HUES48 (cell line): ENCODE results near the gene LSAMP.

Source experiments
- H3K27ac ChIP-seq: one replicate; pipeline ENCODE4 v1.7.0; 2013; ENCODE audit warnings: low read depth, low read length, inconsistent platforms
- H3K27me3 ChIP-seq: 2 replicates; pipeline ENCODE4 v1.6.1; 2013; ENCODE audit warnings: mild to moderate bottlenecking, low read length; ENCODE audit not compliant: control insufficient read depth, insufficient read depth
- H3K36me3 ChIP-seq: 2 replicates; pipeline ENCODE4 v1.6.1; 2013; ENCODE audit warnings: low read length; ENCODE audit not compliant: control insufficient read depth, insufficient read depth
- H3K4me1 ChIP-seq: 2 replicates; pipeline ENCODE4 v1.6.1; 2013; ENCODE audit warnings: mild to moderate bottlenecking, low read length; ENCODE audit not compliant: control insufficient read depth, insufficient read depth
- H3K4me3 ChIP-seq: 2 replicates; pipeline ENCODE4 v1.5.1; 2013; ENCODE audit warnings: mild to moderate bottlenecking, low read depth, low read length
- H3K9ac ChIP-seq: 2 replicates; pipeline ENCODE4 v1.6.1; 2013; ENCODE audit warnings: mild to moderate bottlenecking, low read depth, low read length, moderate library complexity
- H3K9me3 ChIP-seq: 2 replicates; pipeline ENCODE4 v1.6.1; 2013; ENCODE audit warnings: low read length; ENCODE audit not compliant: control insufficient read depth, insufficient read depth

Gene LSAMP

GRCh38 chr3:115975353-115975752 lies 469.9 kb downstream of the LSAMP start:
- H3K27me3 ChIP-seq: no peaks in the 10 kb centered on the region
- no peaks in the 10 kb centered on the region for H3K36me3 ChIP-seq
- no peak overlapping the region for H3K27ac ChIP-seq
- no peak overlapping the region for H3K9ac ChIP-seq
- H3K4me3 ChIP-seq: no peak overlapping the region
- H3K4me1 ChIP-seq: peaks cover 10% of the 10 kb centered on the region; the same call in 1 of the 2 replicates
- H3K9me3 ChIP-seq: no peaks in the 10 kb centered on the region

GRCh38 chr3:115974940-115975339 lies 470.3 kb downstream of the LSAMP start:
- Histone ChIP-seq H3K9ac (no peak overlapping the region), H3K4me3 (no peak overlapping the region), H3K4me1 (peaks cover 10% of the 10 kb centered on the region; the same call in 1 of the 2 replicates), H3K27me3 (no peaks in the 10 kb centered on the region), H3K36me3 (no peaks in the 10 kb centered on the region), H3K9me3 (no peaks in the 10 kb centered on the region), H3K27ac (no peak overlapping the region)

GRCh38 chr3:115968871-115969270 lies 476.4 kb downstream of the LSAMP start:
- H3K27me3 ChIP-seq: no peaks in the 10 kb centered on the region
- no peaks in the 10 kb centered on the region for H3K4me1 ChIP-seq
- no peaks in the 10 kb centered on the region for H3K9me3 ChIP-seq
- H3K36me3 ChIP-seq: no peaks in the 10 kb centered on the region
- no peak overlapping the region for H3K4me3 ChIP-seq
- no peak overlapping the region for H3K27ac ChIP-seq
- H3K9ac ChIP-seq: no peak overlapping the region

GRCh38 chr3:115961380-115961779 lies 483.9 kb downstream of the LSAMP start:
- Histone ChIP-seq H3K27ac (no peak overlapping the region), H3K27me3 (no peaks in the 10 kb centered on the region), H3K4me3 (no peak overlapping the region), H3K4me1 (no peaks in the 10 kb centered on the region), H3K9ac (no peak overlapping the region), H3K9me3 (no peaks in the 10 kb centered on the region), H3K36me3 (no peaks in the 10 kb centered on the region)

- H3K9ac ChIP-seq: no peak overlapping the region
- no peaks in the 10 kb centered on the region for H3K4me1 ChIP-seq
- no peaks in the 10 kb centered on the region for H3K9me3 ChIP-seq
- H3K27me3 ChIP-seq: no peaks in the 10 kb centered on the region
- no peak overlapping the region for H3K27ac ChIP-seq
- no peak overlapping the region for H3K4me3 ChIP-seq
- no peaks in the 10 kb centered on the region for H3K36me3 ChIP-seq
Observed at GRCh38 chr3:115960799-115961198, 484.5 kb downstream of the LSAMP start.

GRCh38 chr3:115958526-115958925 lies 486.8 kb downstream of the LSAMP start:
- no peak overlapping the region for H3K4me3 ChIP-seq
- no peak overlapping the region for H3K9ac ChIP-seq
- no peaks in the 10 kb centered on the region for H3K27me3 ChIP-seq
- H3K36me3 ChIP-seq: no peaks in the 10 kb centered on the region
- H3K4me1 ChIP-seq: no peaks in the 10 kb centered on the region
- H3K9me3 ChIP-seq: no peaks in the 10 kb centered on the region
- no peak overlapping the region for H3K27ac ChIP-seq

- Histone ChIP-seq H3K9ac (no peak overlapping the region), H3K36me3 (no peaks in the 10 kb centered on the region), H3K9me3 (no peaks in the 10 kb centered on the region), H3K4me1 (no peaks in the 10 kb centered on the region), H3K4me3 (no peak overlapping the region), H3K27me3 (no peaks in the 10 kb centered on the region), H3K27ac (no peak overlapping the region)
Observed at GRCh38 chr3:115947325-115947724, 498.0 kb downstream of the LSAMP start.

- no peaks in the 10 kb centered on the region for H3K27me3 ChIP-seq
- no peak overlapping the region for H3K27ac ChIP-seq
- H3K9ac ChIP-seq: no peak overlapping the region
- no peak overlapping the region for H3K4me3 ChIP-seq
- no peaks in the 10 kb centered on the region for H3K4me1 ChIP-seq
- H3K9me3 ChIP-seq: no peaks in the 10 kb centered on the region
- no peaks in the 10 kb centered on the region for H3K36me3 ChIP-seq
Observed at GRCh38 chr3:115943579-115943978, 501.7 kb downstream of the LSAMP start.

- no peak overlapping the region for H3K9ac ChIP-seq
Observed at GRCh38 chr3:115937054-115937453, 508.2 kb downstream of the LSAMP start.

GRCh38 chr3:115932807-115933206 lies 512.5 kb downstream of the LSAMP start:
- Histone ChIP-seq H3K4me3 (no peak overlapping the region), H3K9ac (no peak overlapping the region), H3K9me3 (no peaks in the 10 kb centered on the region), H3K27ac (no peak overlapping the region), H3K36me3 (no peaks in the 10 kb centered on the region), H3K27me3 (no peaks in the 10 kb centered on the region), H3K4me1 (peaks cover 5% of the 10 kb centered on the region; the same call in 1 of the 2 replicates)

More at GRCh38 chr3:115937054-115937453, 508.2 kb downstream of the LSAMP start:
- no peaks in the 10 kb centered on the region for H3K27me3 ChIP-seq
- no peaks in the 10 kb centered on the region for H3K4me1 ChIP-seq
- no peak overlapping the region for H3K27ac ChIP-seq
- no peak overlapping the region for H3K4me3 ChIP-seq
- H3K9me3 ChIP-seq: no peaks in the 10 kb centered on the region
- H3K36me3 ChIP-seq: no peaks in the 10 kb centered on the region

GRCh38 chr3:115931581-115931980 lies 513.7 kb downstream of the LSAMP start:
- no peak overlapping the region for H3K27ac ChIP-seq
- no peak overlapping the region for H3K9ac ChIP-seq
- H3K4me3 ChIP-seq: no peak overlapping the region
- H3K36me3 ChIP-seq: no peaks in the 10 kb centered on the region
- H3K27me3 ChIP-seq: no peaks in the 10 kb centered on the region
- H3K4me1 ChIP-seq: peaks cover 5% of the 10 kb centered on the region; the same call in 1 of the 2 replicates
- H3K9me3 ChIP-seq: no peaks in the 10 kb centered on the region

- H3K36me3 ChIP-seq: no peaks in the 10 kb centered on the region
- no peaks in the 10 kb centered on the region for H3K27me3 ChIP-seq
- H3K4me3 ChIP-seq: no peak overlapping the region
- H3K4me1 ChIP-seq: peaks cover 5% of the 10 kb centered on the region; the same call in 1 of the 2 replicates
- no peak overlapping the region for H3K27ac ChIP-seq
- no peaks in the 10 kb centered on the region for H3K9me3 ChIP-seq
- no peak overlapping the region for H3K9ac ChIP-seq
Observed at GRCh38 chr3:115930922-115931321, 514.4 kb downstream of the LSAMP start.
